ENCODE results near the gene KHDRBS1. TPM values are rescaled to one million over a fixed set of nuclear protein-coding genes. Genes with fewer than 3 reads are reported as not detected.

Gene KHDRBS1
- total and polyA plus RNA-seq, 9 of the 15 experiments (the other 6 are each of a cell fraction or from before 2014, with no cell fraction given) = 48.4 to 257 (median 114) TPM

GRCh38 chr1:32072622-32073298 is 59.1 kb downstream of the KHDRBS1 start, which contains the start of gene TMEM39B (continued):
- TF ChIP-seq ZBTB40 (IDR thresholded peaks at IDR 0.05) (peak; percentile 63), ZBTB40 (CRISPR knock-in tag; IDR thresholded peaks at IDR 0.05) (no peak), ZNF592 (IDR thresholded peaks at IDR 0.05) (no peak; the same call in 1 of the 2 replicates), HMG20B (CRISPR knock-in tag; IDR thresholded peaks at IDR 0.05) (no peak), KAT2B (IDR thresholded peaks at IDR 0.05; ENCODE audit: low read depth, low read length) (no peak), ZNF830 (CRISPR knock-in tag; IDR thresholded peaks at IDR 0.05) (no peak), SIX5 (IDR thresholded peaks at IDR 0.05; ENCODE audit: borderline replicate concordance in 1 of 2, insufficient read depth in 1 of 2, low read depth in 1 of 2, low read length in 2 of 2) (no peak), POLR2A (conservative IDR thresholded peaks at IDR 0.05) (peak; percentile 98), ZNF311 (CRISPR knock-in tag; IDR thresholded peaks at IDR 0.05) (no peak), ZNF24 (IDR thresholded peaks at IDR 0.05) (no peak), ATF7 (IDR thresholded peaks at IDR 0.05) (peak; percentile 90), FOXO4 (CRISPR knock-in tag; IDR thresholded peaks at IDR 0.05) (no peak), PCBP2 (IDR thresholded peaks at IDR 0.05; ENCODE audit: low read depth, low read length, poor library complexity, severe bottlenecking) (no peak), LCOR (CRISPR knock-in tag; IDR thresholded peaks at IDR 0.05) (peak; percentile 97)

Data from K562 (cell line).